Mucosa of descending colon (tissue), 3 donors: Measurements from ENCODE around the gene ZNF582. TPM values are rescaled to one million over a fixed set of nuclear protein-coding genes. Genes with fewer than 3 reads are reported as not detected.
A peak's percentile ranks its signal among the peaks of the same experiment; 100 is the strongest.

Experiments
- ATAC-seq: fragments of 200-7000 bp; cut with Tn5 transposase; one replicate; pipeline ENCODE4 v1.9.1; 2020; ENCODE audit warnings: mild to moderate bottlenecking, moderate library complexity
- DNase-seq, 3 donors: peaks; one replicate each; pipeline ENCODE4 v3.0.0-alpha.2; 2020
- H3K36me3 ChIP-seq: fragments of 200-600 bp; one replicate; pipeline ENCODE4 v1.8.0; 2021; ENCODE audit warnings: low read depth, mild to moderate bottlenecking
- H3K4me1 ChIP-seq: fragments of 200-600 bp; one replicate; pipeline ENCODE4 v1.8.0; 2021; ENCODE audit warnings: low read depth, mild to moderate bottlenecking
- H3K4me3 ChIP-seq: fragments of 200-600 bp; one replicate; pipeline ENCODE4 v1.8.0; 2021; ENCODE audit warnings: mild to moderate bottlenecking
- H3K9me3 ChIP-seq: fragments of 200-600 bp; one replicate; pipeline ENCODE4 v1.8.0; 2021; ENCODE audit warnings: mild to moderate bottlenecking
- intact Hi-C, 2 donors: fragments of 100-400 bp; cut with DNase I in 1 of 2; cut with micrococcal nuclease in 1 of 2; formaldehyde crosslinking; loops; one replicate each; pipeline versions ENCODE4 v1.11.0 to v1.11.1; 2022; cut with DNase I, micrococcal nuclease
- total RNA-seq, 3 donors: library from RNA; stranded (reverse); fragmentation: NEBNext Ultra II Directional in 2 of 3; extraction: Animal tissue kit (Norgen Biotek cat#: 25700) in 2 of 3; gene quantifications; one replicate each; pipeline versions ENCODE4 v1.2.1 to v1.2.4, GENCODE V29; 2021 to 2023
- TF ChIP-seq, protein P1 (sequence below): fragments of 200-600 bp; IDR thresholded peaks from one replicate; pipeline ENCODE4 v1.8.0; 2022; ENCODE audit warnings: antibody characterized with exemption, mild to moderate bottlenecking
- donor health status: DM: no; HTN: no; CAD: no; lungs with moderate emphysema.
- donor health status: DM: no; HTN: no; CAD: no.
- donor health status: DM: no; HTN: yes; CAD: no.

Gene ZNF582
- total RNA-seq, 3 donors from 2014 or later = 1.4 to 6.6 (median 1.6) TPM

GRCh38 chr19:56404705-56405056 lies 11.3 kb upstream of the ZNF582 start:
- no peak for ATAC-seq
- peaks cover 69% of the 10 kb centered on the region for H3K9me3 ChIP-seq
- H3K4me1 ChIP-seq = peaks cover 4% of the 10 kb centered on the region
- intact Hi-C loops = no loop called here
- H3K36me3 ChIP-seq = no peaks in the 10 kb centered on the region
- no peak overlapping the region for H3K4me3 ChIP-seq
- DNase-seq = no peak
- TF ChIP-seq, protein P1, sequence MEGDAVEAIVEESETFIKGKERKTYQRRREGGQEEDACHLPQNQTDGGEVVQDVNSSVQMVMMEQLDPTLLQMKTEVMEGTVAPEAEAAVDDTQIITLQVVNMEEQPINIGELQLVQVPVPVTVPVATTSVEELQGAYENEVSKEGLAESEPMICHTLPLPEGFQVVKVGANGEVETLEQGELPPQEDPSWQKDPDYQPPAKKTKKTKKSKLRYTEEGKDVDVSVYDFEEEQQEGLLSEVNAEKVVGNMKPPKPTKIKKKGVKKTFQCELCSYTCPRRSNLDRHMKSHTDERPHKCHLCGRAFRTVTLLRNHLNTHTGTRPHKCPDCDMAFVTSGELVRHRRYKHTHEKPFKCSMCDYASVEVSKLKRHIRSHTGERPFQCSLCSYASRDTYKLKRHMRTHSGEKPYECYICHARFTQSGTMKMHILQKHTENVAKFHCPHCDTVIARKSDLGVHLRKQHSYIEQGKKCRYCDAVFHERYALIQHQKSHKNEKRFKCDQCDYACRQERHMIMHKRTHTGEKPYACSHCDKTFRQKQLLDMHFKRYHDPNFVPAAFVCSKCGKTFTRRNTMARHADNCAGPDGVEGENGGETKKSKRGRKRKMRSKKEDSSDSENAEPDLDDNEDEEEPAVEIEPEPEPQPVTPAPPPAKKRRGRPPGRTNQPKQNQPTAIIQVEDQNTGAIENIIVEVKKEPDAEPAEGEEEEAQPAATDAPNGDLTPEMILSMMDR = no peak

- DNase-seq (peak; percentile 93 to 97 (median 95)), ATAC-seq (peak; percentile 97)
- Histone ChIP-seq H3K36me3 (no peaks in the 10 kb centered on the region), H3K4me3 (peak within 1 kb of the TSS; percentile 58), H3K4me1 (peaks cover 4% of the 10 kb centered on the region), H3K9me3 (peaks cover 69% of the 10 kb centered on the region)
- TF ChIP-seq, protein P1 = no peak
- intact Hi-C loops = no loop called here
Observed at GRCh38 chr19:56403764-56404704, 10.7 kb upstream of the ZNF582 start, which contains the start of gene ZNF583. Gene ZNF583, plus strand, starts transcription at chr19:56404332. Its CDS starts 2,783 bp downstream, at chr19:56407115.

DNA sequence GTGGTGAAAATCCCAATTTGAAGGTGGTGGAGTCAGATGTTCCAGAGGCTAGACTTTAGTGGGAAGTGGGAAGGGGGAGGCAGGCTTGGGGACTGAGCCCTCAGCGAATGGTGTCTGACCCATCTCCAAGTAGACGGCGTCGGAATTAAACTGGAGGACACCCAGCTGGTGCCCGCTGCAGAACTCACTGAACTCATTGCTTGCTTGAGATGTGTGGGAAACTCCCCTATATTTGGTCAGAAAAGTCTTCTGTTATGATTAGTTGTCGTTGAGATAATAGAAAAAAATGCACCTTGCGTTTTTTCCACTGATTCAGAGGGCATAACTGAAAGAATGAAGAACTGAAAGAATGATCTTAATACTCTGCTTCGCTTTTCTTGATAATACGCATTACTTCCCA lies 9.9 kb upstream of the ZNF582 start:
- peaks cover 68% of the 10 kb centered on the region for H3K9me3 ChIP-seq
- no peaks in the 10 kb centered on the region for H3K36me3 ChIP-seq
- H3K4me1 ChIP-seq = peaks cover 4% of the 10 kb centered on the region
- intact Hi-C loops = no loop called here
- TF ChIP-seq, protein P1 = no peak
- DNase-seq = no peak
- H3K4me3 ChIP-seq = no peak overlapping the region
- ATAC-seq = no peak

DNA sequence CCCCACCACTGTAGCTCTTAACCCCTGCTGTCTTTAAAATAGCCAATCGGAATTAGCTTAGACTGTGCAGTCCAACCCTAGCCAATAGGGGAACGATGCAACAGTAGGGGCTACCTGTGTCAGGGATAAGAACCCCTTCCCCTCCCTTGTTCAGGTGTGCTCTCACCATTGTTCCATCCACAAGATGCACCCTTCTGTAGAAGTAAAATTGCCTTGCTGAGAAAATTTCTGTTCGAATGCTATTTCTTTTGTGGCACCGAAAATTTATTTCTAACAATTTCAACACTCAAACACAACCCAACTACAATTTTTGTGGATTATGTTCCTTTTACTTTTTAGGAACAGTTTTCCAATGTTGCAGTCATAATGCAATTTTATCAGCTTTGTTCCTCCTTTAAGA lies 7.2 kb upstream of the ZNF582 start:
- TF ChIP-seq, protein P1 = no peak
- Histone ChIP-seq H3K36me3 (no peaks in the 10 kb centered on the region), H3K4me1 (peaks cover 4% of the 10 kb centered on the region), H3K4me3 (no peak overlapping the region), H3K9me3 (peaks cover 64% of the 10 kb centered on the region)
- ATAC-seq (no peak), DNase-seq (no peak)
- intact Hi-C loops = no loop called here

GRCh38 chr19:56398809-56399208 lies 5.5 kb upstream of the ZNF582 start:
- TF ChIP-seq, protein P1 = no peak
- no peaks in the 10 kb centered on the region for H3K4me1 ChIP-seq
- intact Hi-C loops = no loop called here
- no peak overlapping the region for H3K4me3 ChIP-seq
- no peak for ATAC-seq
- no peak for DNase-seq
- peaks cover 80% of the 10 kb centered on the region for H3K9me3 ChIP-seq
- H3K36me3 ChIP-seq = no peaks in the 10 kb centered on the region
